ENCODE measurements around the gene TOMM20.
"Not testable (repeated sequence)": the region's sequence is repeated elsewhere in the genome, so short reads cannot be mapped to it uniquely, and the experiment has no call there.

TOMM20 gene

GRCh38 chr1:235092045-235092406 lies 36.6 kb downstream of the TOMM20 start:
- H3K27ac Mint-ChIP-seq; H3K9me3 Mint-ChIP-seq; H3K4me3 Mint-ChIP-seq; H3K36me3 Mint-ChIP-seq (ENCODE audit: low read depth); intact Hi-C loops (cut with micrococcal nuclease): not testable (repeated sequence)
- Mint-ChIP-seq H3K4me1 (ENCODE audit: low read depth) (peaks cover 22% of the 10 kb centered on the region), H3K27me3 (peaks cover 16% of the 10 kb centered on the region)

GRCh38 chr1:235091319-235092044 lies 37.2 kb downstream of the TOMM20 start:
- H3K4me3 Mint-ChIP-seq; H3K36me3 Mint-ChIP-seq (ENCODE audit: low read depth); intact Hi-C loops (cut with micrococcal nuclease); H3K9me3 Mint-ChIP-seq: not testable (repeated sequence)
- Mint-ChIP-seq H3K27ac (peak overlapping the region; percentile 61), H3K4me1 (ENCODE audit: low read depth) (peaks cover 22% of the 10 kb centered on the region), H3K27me3 (peaks cover 16% of the 10 kb centered on the region)

- Mint-ChIP-seq H3K9me3 (no peaks in the 10 kb centered on the region), H3K4me1 (ENCODE audit: low read depth) (peaks cover 22% of the 10 kb centered on the region), H3K27me3 (peaks cover 15% of the 10 kb centered on the region), H3K27ac (peak overlapping the region; percentile 61), H3K4me3 (no peak overlapping the region), H3K36me3 (ENCODE audit: low read depth) (no peaks in the 10 kb centered on the region)
- intact Hi-C loops (cut with micrococcal nuclease), result no loop called here
Measured at GRCh38 chr1:235090406-235091069, 38.1 kb downstream of the TOMM20 start.

GRCh38 chr1:235088907-235089306 lies 39.7 kb downstream of the TOMM20 start:
- no peaks in the 10 kb centered on the region for H3K36me3 Mint-ChIP-seq (ENCODE audit: low read depth)
- H3K27ac Mint-ChIP-seq, result no peak overlapping the region
- H3K4me1 Mint-ChIP-seq (ENCODE audit: low read depth), result peaks cover 23% of the 10 kb centered on the region
- intact Hi-C loops (cut with micrococcal nuclease), result no loop called here
- peaks cover 15% of the 10 kb centered on the region for H3K27me3 Mint-ChIP-seq
- no peaks in the 10 kb centered on the region for H3K9me3 Mint-ChIP-seq
- no peak overlapping the region for H3K4me3 Mint-ChIP-seq

GRCh38 chr1:235088430-235088829 lies 40.2 kb downstream of the TOMM20 start:
- peaks cover 23% of the 10 kb centered on the region for H3K4me1 Mint-ChIP-seq (ENCODE audit: low read depth)
- no peaks in the 10 kb centered on the region for H3K36me3 Mint-ChIP-seq (ENCODE audit: low read depth)
- H3K9me3 Mint-ChIP-seq, result no peaks in the 10 kb centered on the region
- H3K4me3 Mint-ChIP-seq, result no peak overlapping the region
- intact Hi-C loops (cut with micrococcal nuclease), result no loop called here
- peaks cover 15% of the 10 kb centered on the region for H3K27me3 Mint-ChIP-seq
- H3K27ac Mint-ChIP-seq, result no peak overlapping the region

GRCh38 chr1:235087906-235088305 lies 40.7 kb downstream of the TOMM20 start:
- peaks cover 14% of the 10 kb centered on the region for H3K27me3 Mint-ChIP-seq
- H3K27ac Mint-ChIP-seq, result no peak overlapping the region
- peaks cover 23% of the 10 kb centered on the region for H3K4me1 Mint-ChIP-seq (ENCODE audit: low read depth)
- intact Hi-C loops (cut with micrococcal nuclease), result no loop called here
- H3K4me3 Mint-ChIP-seq, result no peak overlapping the region
- H3K36me3 Mint-ChIP-seq (ENCODE audit: low read depth), result no peaks in the 10 kb centered on the region
- no peaks in the 10 kb centered on the region for H3K9me3 Mint-ChIP-seq

GRCh38 chr1:235085411-235086117 lies 43.1 kb downstream of the TOMM20 start:
- intact Hi-C loops (cut with micrococcal nuclease); H3K36me3 Mint-ChIP-seq (ENCODE audit: low read depth); H3K27me3 Mint-ChIP-seq; H3K4me3 Mint-ChIP-seq; H3K9me3 Mint-ChIP-seq: not testable (repeated sequence)
- Mint-ChIP-seq H3K27ac (peak overlapping the region; percentile 38), H3K4me1 (ENCODE audit: low read depth) (peaks cover 19% of the 10 kb centered on the region)

GRCh38 chr1:235080788-235081187 lies 47.8 kb downstream of the TOMM20 start:
- H3K27ac Mint-ChIP-seq; intact Hi-C loops (cut with micrococcal nuclease); H3K27me3 Mint-ChIP-seq; H3K36me3 Mint-ChIP-seq (ENCODE audit: low read depth); H3K4me3 Mint-ChIP-seq; H3K9me3 Mint-ChIP-seq: not testable (repeated sequence)
- H3K4me1 Mint-ChIP-seq (ENCODE audit: low read depth), result peaks cover 18% of the 10 kb centered on the region

GRCh38 chr1:235080297-235080657 lies 48.4 kb downstream of the TOMM20 start:
- intact Hi-C loops (cut with micrococcal nuclease); H3K36me3 Mint-ChIP-seq (ENCODE audit: low read depth); H3K4me3 Mint-ChIP-seq; H3K27ac Mint-ChIP-seq; H3K27me3 Mint-ChIP-seq; H3K9me3 Mint-ChIP-seq: not testable (repeated sequence)
- peaks cover 23% of the 10 kb centered on the region for H3K4me1 Mint-ChIP-seq (ENCODE audit: low read depth)

GRCh38 chr1:235079443-235080296 lies 49.0 kb downstream of the TOMM20 start:
- no peaks in the 10 kb centered on the region for H3K9me3 Mint-ChIP-seq
- H3K27me3 Mint-ChIP-seq, result no peaks in the 10 kb centered on the region
- H3K4me1 Mint-ChIP-seq (ENCODE audit: low read depth), result peaks cover 29% of the 10 kb centered on the region
- H3K36me3 Mint-ChIP-seq (ENCODE audit: low read depth), result no peaks in the 10 kb centered on the region
- H3K4me3 Mint-ChIP-seq, result no peak overlapping the region
- intact Hi-C loops (cut with micrococcal nuclease), result loop anchor here (5.0 kb wide), 1 partner anchor 237 kb away; no protein-coding TSS in a partner anchor
- no peak overlapping the region for H3K27ac Mint-ChIP-seq

GRCh38 chr1:235078480-235079381 lies 49.9 kb downstream of the TOMM20 start:
- Mint-ChIP-seq H3K4me3 (no peak overlapping the region), H3K27ac (no peak overlapping the region), H3K27me3 (no peaks in the 10 kb centered on the region), H3K9me3 (no peaks in the 10 kb centered on the region), H3K36me3 (ENCODE audit: low read depth) (no peaks in the 10 kb centered on the region), H3K4me1 (ENCODE audit: low read depth) (peaks cover 34% of the 10 kb centered on the region)
- intact Hi-C loops (cut with micrococcal nuclease), result loop anchor here (5.0 kb wide), 1 partner anchor 236 kb away; no protein-coding TSS in a partner anchor

- Mint-ChIP-seq H3K27me3 (no peaks in the 10 kb centered on the region), H3K4me3 (no peak overlapping the region), H3K27ac (no peak overlapping the region), H3K9me3 (no peaks in the 10 kb centered on the region), H3K36me3 (ENCODE audit: low read depth) (no peaks in the 10 kb centered on the region), H3K4me1 (ENCODE audit: low read depth) (peaks cover 34% of the 10 kb centered on the region)
- intact Hi-C loops (cut with micrococcal nuclease), result loop anchor here (1.0 to 5.0 kb wide), 2 partner anchors 30 to 236 kb away; no protein-coding TSS in a partner anchor
Measured at GRCh38 chr1:235077571-235078479, 50.8 kb downstream of the TOMM20 start.

Data from dendritic cell treated with granulocyte-macrophage colony-stimulating factor and Interleukin-4, amounts not matched to agents 40 ng/mL and 50 ng/mL, for 4 days (primary cell).